ENCODE results near the gene SURF1.

DNA sequence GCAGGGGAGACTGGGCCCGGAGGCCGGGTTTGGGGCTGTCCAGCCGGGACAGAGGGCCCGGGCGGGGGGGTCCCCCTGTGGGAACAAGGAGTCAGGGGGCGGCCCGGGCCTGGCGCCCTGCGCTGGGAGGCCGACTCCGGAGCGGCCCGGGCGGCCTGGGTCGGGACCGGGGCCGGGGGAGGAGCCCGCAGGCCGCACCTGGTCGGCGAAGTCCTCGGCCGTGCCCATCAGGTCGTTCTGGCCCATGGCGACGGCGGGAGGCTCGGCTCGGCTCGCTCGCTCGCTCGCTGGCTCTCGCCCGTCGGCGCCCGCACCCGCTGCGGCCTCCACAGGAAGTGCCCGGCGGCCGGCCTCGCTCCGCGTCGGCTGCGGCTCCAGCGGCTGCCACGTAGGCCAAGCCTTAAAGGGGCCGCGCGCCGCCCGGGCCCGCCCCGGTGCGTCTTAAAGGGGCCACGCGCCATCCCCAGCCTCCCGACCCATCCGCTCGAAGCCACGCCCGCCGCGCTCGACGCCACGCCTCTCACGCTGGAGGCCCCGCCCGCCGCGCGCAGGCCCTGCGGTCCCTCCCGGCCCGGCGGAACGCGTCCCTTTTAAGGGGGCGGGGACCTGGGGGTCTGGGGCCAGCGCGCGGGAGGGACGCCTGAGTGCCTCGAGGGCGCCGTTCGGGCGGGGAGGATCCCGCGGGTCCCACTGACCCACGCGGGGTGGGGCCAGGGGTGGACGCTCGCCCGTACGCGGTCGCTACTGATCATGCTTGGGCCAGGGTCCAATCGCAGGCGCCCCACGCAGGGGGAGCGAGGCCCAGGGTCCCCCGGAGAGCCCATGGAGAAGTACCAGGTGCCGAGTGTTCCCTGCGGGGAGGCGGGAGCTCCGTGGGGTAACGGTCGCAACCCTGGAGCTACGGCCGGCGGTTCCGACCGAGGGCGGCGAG, 19.7 kb upstream of the SURF1 start, which contains the start of the genes STKLD1 and SURF4:
- TF ChIP-seq, protein P1, sequence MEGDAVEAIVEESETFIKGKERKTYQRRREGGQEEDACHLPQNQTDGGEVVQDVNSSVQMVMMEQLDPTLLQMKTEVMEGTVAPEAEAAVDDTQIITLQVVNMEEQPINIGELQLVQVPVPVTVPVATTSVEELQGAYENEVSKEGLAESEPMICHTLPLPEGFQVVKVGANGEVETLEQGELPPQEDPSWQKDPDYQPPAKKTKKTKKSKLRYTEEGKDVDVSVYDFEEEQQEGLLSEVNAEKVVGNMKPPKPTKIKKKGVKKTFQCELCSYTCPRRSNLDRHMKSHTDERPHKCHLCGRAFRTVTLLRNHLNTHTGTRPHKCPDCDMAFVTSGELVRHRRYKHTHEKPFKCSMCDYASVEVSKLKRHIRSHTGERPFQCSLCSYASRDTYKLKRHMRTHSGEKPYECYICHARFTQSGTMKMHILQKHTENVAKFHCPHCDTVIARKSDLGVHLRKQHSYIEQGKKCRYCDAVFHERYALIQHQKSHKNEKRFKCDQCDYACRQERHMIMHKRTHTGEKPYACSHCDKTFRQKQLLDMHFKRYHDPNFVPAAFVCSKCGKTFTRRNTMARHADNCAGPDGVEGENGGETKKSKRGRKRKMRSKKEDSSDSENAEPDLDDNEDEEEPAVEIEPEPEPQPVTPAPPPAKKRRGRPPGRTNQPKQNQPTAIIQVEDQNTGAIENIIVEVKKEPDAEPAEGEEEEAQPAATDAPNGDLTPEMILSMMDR (IDR thresholded peaks at IDR 0.05): peak in 3 of 4 experiments; percentile 8 to 58 (median 50)
- TF ChIP-seq POLR2A (IDR thresholded peaks at IDR 0.05): peak; percentile 89 to 94
